Vagina (tissue), 2 donors: Measurements from ENCODE around the gene WASF1. TPM values are rescaled to one million over a fixed set of nuclear protein-coding genes. Genes with fewer than 3 reads are reported as not detected.
"Not testable (repeated sequence)": the region's sequence is repeated elsewhere in the genome, so short reads cannot be mapped to it uniquely, and the experiment has no call there.

Experiments used
- DNase-seq, 2 donors: peaks; one replicate each; pipeline ENCODE4 v3.0.0-alpha.2; 2017; ENCODE audit errors: extremely low spot score in 2 of 2
- H3K27ac ChIP-seq: fragments of 200-600 bp; sonication (generic); one replicate; pipeline ENCODE4 v1.5.1; 2019
- H3K27me3 ChIP-seq: fragments of 200-600 bp; sonication (generic); one replicate; pipeline ENCODE4 v1.5.1; 2019
- H3K36me3 ChIP-seq, 2 donors: fragments of 200-600 bp; sonication (generic); one replicate each; pipeline ENCODE4 v1.5.1; 2017 to 2019
- H3K4me1 ChIP-seq: fragments of 200-600 bp; sonication (generic); one replicate; pipeline ENCODE4 v1.5.1; 2019
- H3K4me3 ChIP-seq, 2 donors: fragments of 200-600 bp; sonication (generic); 1 replicate in 1 of 2; 2 replicates in 1 of 2; pipeline ENCODE4 v1.5.1; 2016 to 2019
- H3K9me3 ChIP-seq: fragments of 200-600 bp; sonication (generic); one replicate; pipeline ENCODE4 v1.5.1; 2019
- POLR2A ChIP-seq, 2 donors: fragments of 450-650 bp; IDR thresholded peaks; one replicate each; pipeline ENCODE4 v1.6.1; 2017; ENCODE audit warnings: antibody characterized with exemption in 2 of 2, mild to moderate bottlenecking in 2 of 2, moderate library complexity in 2 of 2
- POLR2AphosphoS5 ChIP-seq, 2 donors: sonication (generic); formaldehyde crosslinking; IDR thresholded peaks; one replicate each; pipeline ENCODE4 v1.9.0; 2017; ENCODE audit warnings: antibody characterized with exemption in 2 of 2, mild to moderate bottlenecking in 2 of 2, low read depth in 1 of 2; ENCODE audit not compliant: insufficient read depth in 1 of 2
- intact Hi-C: fragments of 100-400 bp; cut with DNase I; formaldehyde crosslinking; loops from one replicate; pipeline ENCODE4 v1.15.1; 2023
- total RNA-seq: library from RNA; depleted of rRNA; stranded (reverse); fragments of >200 nt; gene quantifications from one replicate; pipeline ENCODE4 v1.2.3, GENCODE V29; 2016
- TF ChIP-seq, protein P1 (sequence below), 3 experiments: fragments of 450-650 bp in 2 of 3; fragments of 200-600 bp in 1 of 3; sonication (generic) in 1 of 3; IDR thresholded peaks; one replicate each; pipeline ENCODE4 v1.5.1; 2017 to 2019; ENCODE audit warnings: antibody characterized with exemption in 3 of 3, mild to moderate bottlenecking in 2 of 3, moderate library complexity in 2 of 3

The WASF1 gene
- total RNA-seq, 1 donor from 2014 or later = 20.1 TPM

DNA sequence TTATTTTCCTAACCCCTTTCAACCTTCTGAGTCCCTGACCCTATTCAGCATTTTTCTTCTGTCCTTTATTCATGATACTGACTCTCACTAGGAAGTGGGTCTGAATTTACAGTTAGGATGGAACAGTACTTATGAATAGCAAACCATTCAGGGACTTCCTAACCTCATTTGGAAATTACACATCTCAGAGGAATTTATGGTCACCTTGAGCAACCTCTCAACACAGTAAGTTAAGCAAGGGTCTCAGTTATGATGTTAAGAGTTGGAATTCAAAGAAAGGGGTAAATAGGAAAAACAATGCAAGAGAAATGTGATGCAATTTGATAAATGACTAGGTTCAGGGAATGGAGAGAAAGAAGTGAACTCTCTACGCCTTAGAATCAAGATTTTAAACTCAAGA, 104.1 kb downstream of the WASF1 start:
- H3K36me3 ChIP-seq = no peaks in the 10 kb centered on the region

DNA sequence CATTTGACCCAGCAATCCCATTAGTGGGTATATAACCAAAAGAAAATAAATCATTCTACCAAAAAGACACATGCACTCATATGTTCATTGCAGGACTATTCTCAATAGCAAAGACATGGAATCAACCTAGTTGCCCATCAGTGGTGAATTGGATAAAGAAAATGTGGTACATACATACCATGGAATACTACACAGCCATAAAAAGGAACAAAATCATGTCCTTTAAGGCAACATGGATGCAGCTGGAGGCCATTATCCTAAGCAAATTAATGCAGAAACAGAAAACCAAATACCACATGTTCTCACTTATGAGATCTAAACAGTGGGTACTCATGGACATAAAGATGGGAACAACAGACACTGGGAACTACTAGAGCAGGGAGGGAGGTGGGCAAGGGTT, 106.0 kb downstream of the WASF1 start:
- H3K4me3 ChIP-seq, H3K36me3 ChIP-seq, intact Hi-C loops, H3K4me1 ChIP-seq, DNase-seq, H3K27ac ChIP-seq, H3K27me3 ChIP-seq, H3K9me3 ChIP-seq: not testable (repeated sequence)

More for the DNA sequence above, 104.1 kb downstream of the WASF1 start:
- no peak overlapping the region for H3K4me3 ChIP-seq
- H3K4me1 ChIP-seq = no peaks in the 10 kb centered on the region
- no peak overlapping the region for H3K27ac ChIP-seq
- DNase-seq = no peak
- no peaks in the 10 kb centered on the region for H3K27me3 ChIP-seq
- no peaks in the 10 kb centered on the region for H3K9me3 ChIP-seq
- TF ChIP-seq, protein P1, sequence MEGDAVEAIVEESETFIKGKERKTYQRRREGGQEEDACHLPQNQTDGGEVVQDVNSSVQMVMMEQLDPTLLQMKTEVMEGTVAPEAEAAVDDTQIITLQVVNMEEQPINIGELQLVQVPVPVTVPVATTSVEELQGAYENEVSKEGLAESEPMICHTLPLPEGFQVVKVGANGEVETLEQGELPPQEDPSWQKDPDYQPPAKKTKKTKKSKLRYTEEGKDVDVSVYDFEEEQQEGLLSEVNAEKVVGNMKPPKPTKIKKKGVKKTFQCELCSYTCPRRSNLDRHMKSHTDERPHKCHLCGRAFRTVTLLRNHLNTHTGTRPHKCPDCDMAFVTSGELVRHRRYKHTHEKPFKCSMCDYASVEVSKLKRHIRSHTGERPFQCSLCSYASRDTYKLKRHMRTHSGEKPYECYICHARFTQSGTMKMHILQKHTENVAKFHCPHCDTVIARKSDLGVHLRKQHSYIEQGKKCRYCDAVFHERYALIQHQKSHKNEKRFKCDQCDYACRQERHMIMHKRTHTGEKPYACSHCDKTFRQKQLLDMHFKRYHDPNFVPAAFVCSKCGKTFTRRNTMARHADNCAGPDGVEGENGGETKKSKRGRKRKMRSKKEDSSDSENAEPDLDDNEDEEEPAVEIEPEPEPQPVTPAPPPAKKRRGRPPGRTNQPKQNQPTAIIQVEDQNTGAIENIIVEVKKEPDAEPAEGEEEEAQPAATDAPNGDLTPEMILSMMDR (IDR thresholded peaks at IDR 0.05) = no peak
- TF ChIP-seq POLR2AphosphoS5 (IDR thresholded peaks at IDR 0.05; ENCODE audit: insufficient read depth in 1 of 2, low read depth in 1 of 2) (no peak), POLR2A (IDR thresholded peaks at IDR 0.05) (no peak)
- intact Hi-C loops = no loop called here

DNA sequence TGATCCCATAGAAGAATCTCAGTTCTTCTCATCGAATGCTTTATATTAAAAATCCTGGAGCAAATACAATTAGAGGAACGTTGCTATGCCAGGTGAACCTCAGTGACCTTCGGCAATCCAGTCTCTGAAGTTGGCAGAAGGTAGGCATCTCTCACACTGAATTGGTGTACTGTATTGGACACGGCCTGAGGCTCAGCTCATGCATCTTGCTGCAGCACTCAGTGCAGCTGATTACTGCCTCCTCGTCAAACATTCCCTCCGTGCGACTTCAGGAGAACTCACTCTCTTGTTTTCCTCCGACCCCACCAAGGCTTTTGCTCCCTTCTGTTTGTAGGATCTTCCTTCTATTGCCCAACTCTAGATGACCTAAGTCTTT, 110.9 kb downstream of the WASF1 start:
- H3K27ac ChIP-seq = no peak overlapping the region
- no peak for DNase-seq
- H3K4me3 ChIP-seq = no peak overlapping the region
- H3K27me3 ChIP-seq = no peaks in the 10 kb centered on the region
- no peaks in the 10 kb centered on the region for H3K36me3 ChIP-seq
- intact Hi-C loops = no loop called here
- no peaks in the 10 kb centered on the region for H3K4me1 ChIP-seq
- no peaks in the 10 kb centered on the region for H3K9me3 ChIP-seq
- TF ChIP-seq POLR2A (IDR thresholded peaks at IDR 0.05) (no peak), POLR2AphosphoS5 (IDR thresholded peaks at IDR 0.05; ENCODE audit: insufficient read depth in 1 of 2, low read depth in 1 of 2) (no peak)
- TF ChIP-seq, protein P1 (IDR thresholded peaks at IDR 0.05) = no peak

DNA sequence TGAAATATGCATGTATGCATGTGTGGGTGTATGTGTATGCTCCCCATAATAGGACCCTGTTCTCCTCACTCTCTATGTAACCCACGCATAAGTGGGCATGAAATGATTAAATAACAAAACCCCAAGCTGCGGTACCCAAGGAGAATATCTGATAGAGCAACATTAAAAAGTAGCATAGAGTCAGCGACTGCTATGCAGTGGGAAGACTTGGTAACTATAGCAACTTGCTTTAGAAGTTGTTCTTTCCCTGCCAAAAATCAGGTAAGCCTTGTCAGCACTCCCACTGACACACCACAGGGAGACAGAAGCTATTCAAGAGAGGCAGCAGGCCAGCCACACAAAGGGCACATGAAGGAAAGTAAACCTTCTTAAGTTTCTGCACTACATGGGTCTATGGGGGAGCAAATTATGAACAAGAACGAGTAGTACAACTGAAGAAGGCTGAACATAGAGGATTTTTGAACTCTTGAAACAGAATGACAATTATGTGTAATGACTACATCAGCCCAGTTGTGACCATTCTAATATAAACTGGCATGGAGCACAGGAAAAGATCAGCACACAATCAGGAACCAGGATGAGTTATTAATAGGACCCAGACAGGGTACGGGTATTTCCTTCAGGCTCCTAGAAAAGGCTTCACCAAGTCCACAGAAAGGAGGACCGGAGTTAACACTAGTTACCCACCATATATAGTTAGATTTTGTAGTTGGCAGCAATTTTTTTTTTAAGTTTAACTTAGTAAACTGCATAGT, 111.5 kb downstream of the WASF1 start:
- no peak overlapping the region for H3K27ac ChIP-seq
- H3K9me3 ChIP-seq = no peaks in the 10 kb centered on the region
- H3K36me3 ChIP-seq = no peaks in the 10 kb centered on the region
- no peak for TF ChIP-seq POLR2AphosphoS5 (IDR thresholded peaks at IDR 0.05; ENCODE audit: insufficient read depth in 1 of 2, low read depth in 1 of 2)
- TF ChIP-seq, protein P1 (IDR thresholded peaks at IDR 0.05) = no peak
- TF ChIP-seq POLR2A (IDR thresholded peaks at IDR 0.05) = no peak
- intact Hi-C loops = no loop called here
- H3K4me3 ChIP-seq = no peak overlapping the region
- no peak for DNase-seq
- H3K4me1 ChIP-seq = no peaks in the 10 kb centered on the region
- no peaks in the 10 kb centered on the region for H3K27me3 ChIP-seq

DNA sequence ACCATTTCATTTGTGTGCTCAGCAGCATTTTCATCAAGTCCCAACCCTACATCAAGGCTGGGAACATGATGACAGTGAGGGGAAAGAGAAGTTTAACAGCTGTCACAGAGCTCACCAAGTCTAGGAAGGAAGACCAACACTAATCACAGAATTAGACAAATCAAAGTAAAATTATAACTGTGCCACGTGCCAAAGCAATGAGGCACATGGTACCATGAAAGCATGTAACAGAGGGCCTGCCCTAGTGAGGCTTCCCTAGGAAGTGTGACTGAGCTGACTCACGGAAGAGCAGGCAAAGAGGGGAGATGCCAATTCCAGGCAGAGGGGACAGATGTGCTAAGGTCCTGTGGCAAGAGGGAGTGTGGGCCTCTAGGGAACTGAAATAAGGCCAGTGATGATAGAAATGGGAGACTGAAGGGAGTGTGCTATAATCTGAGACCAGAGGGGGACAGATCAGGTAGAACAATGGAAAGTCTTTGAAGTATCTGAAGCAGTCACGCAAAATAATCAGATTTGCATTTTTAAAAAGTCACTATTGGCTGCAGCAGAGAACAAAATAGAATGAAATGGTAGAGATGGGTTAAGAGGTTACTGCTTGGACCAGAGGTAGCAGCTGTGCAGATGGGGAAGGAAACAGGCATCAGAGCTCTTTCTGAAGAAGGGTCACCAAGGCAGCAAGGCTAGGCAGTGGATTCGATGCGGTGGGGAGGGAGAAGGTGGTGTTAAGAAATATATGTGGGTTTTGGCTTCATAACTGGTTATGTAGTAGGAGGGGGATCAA, 114.5 kb downstream of the WASF1 start:
- Histone ChIP-seq H3K9me3 (no peaks in the 10 kb centered on the region), H3K27me3 (no peaks in the 10 kb centered on the region), H3K27ac (no peak overlapping the region), H3K36me3 (no peaks in the 10 kb centered on the region), H3K4me3 (no peak overlapping the region), H3K4me1 (no peaks in the 10 kb centered on the region)
- TF ChIP-seq POLR2A (IDR thresholded peaks at IDR 0.05) (no peak), POLR2AphosphoS5 (IDR thresholded peaks at IDR 0.05; ENCODE audit: insufficient read depth in 1 of 2, low read depth in 1 of 2) (no peak)
- TF ChIP-seq, protein P1 (IDR thresholded peaks at IDR 0.05) = no peak
- no peak for DNase-seq
- intact Hi-C loops = no loop called here
